Stomach (tissue), 4 donors: ENCODE results near the gene PGAP6.
"Not testable (repeated sequence)": the region's sequence is repeated elsewhere in the genome, so short reads cannot be mapped to it uniquely, and the experiment has no call there.

Source experiments
- POLR2A ChIP-seq, 4 donors: fragments of 450-650 bp; IDR thresholded peaks; one replicate each; pipeline ENCODE4 v1.6.1; 2016; ENCODE audit warnings: antibody characterized with exemption in 4 of 4, control low read depth in 2 of 4, mild to moderate bottlenecking in 1 of 4, moderate library complexity in 1 of 4
- POLR2AphosphoS5 ChIP-seq, 3 donors: sonication (generic); formaldehyde crosslinking; IDR thresholded peaks; one replicate each; pipeline ENCODE4 v1.6.1; 2016; ENCODE audit warnings: antibody characterized with exemption in 3 of 3
- TF ChIP-seq, protein P1 (sequence below), 7 experiments: fragments of 450-650 bp in 4 of 7; fragments of 200-600 bp in 3 of 7; sonication (generic) in 3 of 7; IDR thresholded peaks; one replicate each; pipeline ENCODE4 v1.5.1; 2016 to 2019; ENCODE audit warnings: antibody characterized with exemption in 7 of 7, control low read depth in 2 of 7, mild to moderate bottlenecking in 1 of 7

DNA sequence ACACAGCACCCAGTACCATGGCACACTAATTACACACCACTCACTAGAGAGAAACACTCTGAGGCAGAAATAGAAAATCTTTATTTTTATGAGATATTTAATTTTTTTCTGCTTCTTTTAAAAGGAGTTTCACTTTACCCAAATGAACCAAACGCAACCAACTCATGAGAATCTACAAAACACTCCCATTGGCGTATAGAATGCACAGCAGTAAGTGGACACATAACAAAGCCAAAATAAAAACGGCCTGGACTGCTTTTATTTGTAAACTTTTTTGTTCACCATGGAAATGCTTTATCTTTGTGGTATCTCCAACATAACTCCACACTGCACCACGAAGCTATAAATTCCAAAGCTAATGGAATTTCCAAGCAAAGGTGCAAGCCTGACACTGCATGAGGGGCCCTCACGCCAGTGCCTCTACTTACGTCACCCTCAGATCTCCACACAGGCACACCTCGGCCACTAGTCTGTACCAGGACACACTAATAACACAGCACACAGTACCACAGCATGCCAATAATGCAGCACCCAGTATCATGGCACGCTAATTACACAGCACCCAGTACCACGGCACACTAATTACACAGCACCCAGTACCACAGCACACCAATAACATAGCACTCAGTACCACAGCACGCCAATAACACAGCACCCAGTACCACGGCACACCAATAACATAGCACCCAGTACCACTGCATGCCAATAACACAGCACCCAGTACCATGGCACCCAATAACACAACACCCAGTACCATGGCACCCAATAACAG, 46.7 kb downstream of the PGAP6 start:
- TF ChIP-seq, protein P1, sequence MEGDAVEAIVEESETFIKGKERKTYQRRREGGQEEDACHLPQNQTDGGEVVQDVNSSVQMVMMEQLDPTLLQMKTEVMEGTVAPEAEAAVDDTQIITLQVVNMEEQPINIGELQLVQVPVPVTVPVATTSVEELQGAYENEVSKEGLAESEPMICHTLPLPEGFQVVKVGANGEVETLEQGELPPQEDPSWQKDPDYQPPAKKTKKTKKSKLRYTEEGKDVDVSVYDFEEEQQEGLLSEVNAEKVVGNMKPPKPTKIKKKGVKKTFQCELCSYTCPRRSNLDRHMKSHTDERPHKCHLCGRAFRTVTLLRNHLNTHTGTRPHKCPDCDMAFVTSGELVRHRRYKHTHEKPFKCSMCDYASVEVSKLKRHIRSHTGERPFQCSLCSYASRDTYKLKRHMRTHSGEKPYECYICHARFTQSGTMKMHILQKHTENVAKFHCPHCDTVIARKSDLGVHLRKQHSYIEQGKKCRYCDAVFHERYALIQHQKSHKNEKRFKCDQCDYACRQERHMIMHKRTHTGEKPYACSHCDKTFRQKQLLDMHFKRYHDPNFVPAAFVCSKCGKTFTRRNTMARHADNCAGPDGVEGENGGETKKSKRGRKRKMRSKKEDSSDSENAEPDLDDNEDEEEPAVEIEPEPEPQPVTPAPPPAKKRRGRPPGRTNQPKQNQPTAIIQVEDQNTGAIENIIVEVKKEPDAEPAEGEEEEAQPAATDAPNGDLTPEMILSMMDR (IDR thresholded peaks at IDR 0.05): not testable (repeated sequence)
- not testable (repeated sequence) for TF ChIP-seq POLR2AphosphoS5, POLR2A (IDR thresholded peaks at IDR 0.05)
